Omental fat pad (tissue), 4 donors: ENCODE measurements around the gene ARHGAP10. TPM values are rescaled to one million over a fixed set of nuclear protein-coding genes. Genes with fewer than 3 reads are reported as not detected.

ENCODE experiments used
- ATAC-seq: fragments of 150-250 bp; one replicate; pipeline ENCODE4 v1.9.1; 2016; ENCODE audit warnings: mild to moderate bottlenecking, moderate library complexity; ENCODE audit not compliant: low FRiP score
- DNase-seq: peaks from one replicate; pipeline ENCODE4 v3.0.0-alpha.2; 2019; ENCODE audit warnings: low spot score
- total RNA-seq, 4 donors: library from RNA; depleted of rRNA; stranded (reverse); fragments of >200 nt; gene quantifications; one replicate each; pipeline ENCODE4 v1.1.0, GENCODE V29; 2016
- TF ChIP-seq, protein P1 (sequence below), 3 donors: fragments of 450-650 bp; IDR thresholded peaks; one replicate each; pipeline ENCODE4 v1.5.1; 2016 to 2017; ENCODE audit warnings: antibody characterized with exemption in 3 of 3, mild to moderate bottlenecking in 3 of 3, moderate library complexity in 2 of 3

ARHGAP10 gene
- total RNA-seq, 4 donors from 2014 or later = 48.7 to 96.2 (median 57.0) TPM

DNA sequence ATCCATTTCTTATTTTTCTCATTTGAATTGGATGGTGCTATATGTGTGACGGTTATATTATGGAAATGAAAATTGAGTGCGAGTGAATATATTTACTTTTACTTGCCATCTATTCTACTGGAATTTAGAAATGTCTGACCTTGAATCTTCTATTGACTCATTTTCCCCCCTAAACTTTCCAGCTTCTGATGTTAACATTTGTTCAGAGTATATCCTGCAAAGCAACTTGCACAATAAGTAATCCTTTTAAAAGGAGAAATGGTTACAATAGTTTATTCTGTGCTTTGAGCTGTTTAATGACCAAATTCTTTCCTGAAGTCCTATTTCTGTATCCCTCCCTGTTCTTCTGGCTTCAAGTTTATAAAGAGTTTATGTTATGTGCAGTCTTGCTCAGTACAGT lies 116.7 kb downstream of the ARHGAP10 start:
- DNase-seq (no peak), ATAC-seq (no peak)
- TF ChIP-seq, protein P1, sequence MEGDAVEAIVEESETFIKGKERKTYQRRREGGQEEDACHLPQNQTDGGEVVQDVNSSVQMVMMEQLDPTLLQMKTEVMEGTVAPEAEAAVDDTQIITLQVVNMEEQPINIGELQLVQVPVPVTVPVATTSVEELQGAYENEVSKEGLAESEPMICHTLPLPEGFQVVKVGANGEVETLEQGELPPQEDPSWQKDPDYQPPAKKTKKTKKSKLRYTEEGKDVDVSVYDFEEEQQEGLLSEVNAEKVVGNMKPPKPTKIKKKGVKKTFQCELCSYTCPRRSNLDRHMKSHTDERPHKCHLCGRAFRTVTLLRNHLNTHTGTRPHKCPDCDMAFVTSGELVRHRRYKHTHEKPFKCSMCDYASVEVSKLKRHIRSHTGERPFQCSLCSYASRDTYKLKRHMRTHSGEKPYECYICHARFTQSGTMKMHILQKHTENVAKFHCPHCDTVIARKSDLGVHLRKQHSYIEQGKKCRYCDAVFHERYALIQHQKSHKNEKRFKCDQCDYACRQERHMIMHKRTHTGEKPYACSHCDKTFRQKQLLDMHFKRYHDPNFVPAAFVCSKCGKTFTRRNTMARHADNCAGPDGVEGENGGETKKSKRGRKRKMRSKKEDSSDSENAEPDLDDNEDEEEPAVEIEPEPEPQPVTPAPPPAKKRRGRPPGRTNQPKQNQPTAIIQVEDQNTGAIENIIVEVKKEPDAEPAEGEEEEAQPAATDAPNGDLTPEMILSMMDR (IDR thresholded peaks at IDR 0.05) = no peak

DNA sequence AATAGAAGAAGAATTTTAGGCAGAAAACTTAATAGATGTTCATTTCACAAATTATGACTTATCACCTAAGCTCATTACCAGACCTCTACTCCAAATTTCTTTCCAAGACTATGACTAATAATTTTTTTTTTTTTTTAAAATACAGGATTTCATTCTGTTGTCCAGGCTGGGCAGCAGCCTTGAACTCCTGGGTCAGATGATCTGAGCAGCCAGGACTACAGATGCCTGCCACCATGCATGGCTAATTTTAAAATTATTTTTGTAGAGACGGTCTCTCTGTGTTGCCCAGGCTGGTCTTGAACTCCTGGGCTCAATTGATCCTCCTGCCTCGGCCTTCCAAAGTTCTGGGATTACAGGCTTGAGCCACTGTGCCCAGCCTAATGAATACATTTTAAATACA lies 119.2 kb downstream of the ARHGAP10 start:
- ATAC-seq (no peak), DNase-seq (no peak)
- TF ChIP-seq, protein P1 (IDR thresholded peaks at IDR 0.05) = no peak

DNA sequence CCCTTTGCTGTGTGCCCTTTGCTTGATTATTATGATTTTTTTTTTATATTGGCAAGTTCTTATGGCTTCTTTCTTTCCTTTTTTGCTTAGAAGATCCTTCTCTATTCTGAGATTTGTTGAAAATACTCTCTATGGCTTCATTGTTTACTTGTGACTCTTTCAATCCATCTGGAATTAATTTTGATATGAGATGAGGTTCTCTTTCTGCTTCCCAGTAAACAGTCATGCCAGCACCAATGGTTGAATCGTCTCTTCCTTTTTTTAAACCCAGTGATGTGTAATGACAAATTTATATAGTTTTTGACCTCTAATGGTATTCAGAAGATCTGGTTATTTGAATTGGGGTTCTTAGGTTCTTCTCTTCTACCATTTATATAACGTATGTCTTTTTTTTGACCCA lies 121.8 kb downstream of the ARHGAP10 start:
- ATAC-seq (no peak), DNase-seq (no peak)
- TF ChIP-seq, protein P1 (IDR thresholded peaks at IDR 0.05) = no peak

DNA sequence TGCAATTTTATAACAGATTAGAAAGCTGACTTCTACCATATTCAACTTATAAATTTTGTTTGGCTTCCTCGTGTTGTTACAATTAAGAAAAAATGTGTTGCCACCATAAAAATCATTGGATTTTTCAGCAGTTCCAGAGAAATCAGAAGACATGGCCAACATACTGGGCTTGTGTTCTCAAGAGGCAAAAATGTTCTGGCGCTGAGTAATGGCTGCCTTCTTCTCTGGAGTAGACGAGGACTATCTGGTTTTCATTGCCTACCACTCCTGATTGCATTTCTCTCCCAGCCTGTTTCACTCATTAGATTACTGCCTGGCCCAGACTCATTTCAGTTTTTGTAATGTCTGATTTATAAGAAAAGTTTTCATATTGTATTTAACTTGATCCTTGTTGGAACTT lies 122.3 kb downstream of the ARHGAP10 start:
- ATAC-seq (no peak), DNase-seq (no peak)
- TF ChIP-seq, protein P1 (IDR thresholded peaks at IDR 0.05) = no peak

DNA sequence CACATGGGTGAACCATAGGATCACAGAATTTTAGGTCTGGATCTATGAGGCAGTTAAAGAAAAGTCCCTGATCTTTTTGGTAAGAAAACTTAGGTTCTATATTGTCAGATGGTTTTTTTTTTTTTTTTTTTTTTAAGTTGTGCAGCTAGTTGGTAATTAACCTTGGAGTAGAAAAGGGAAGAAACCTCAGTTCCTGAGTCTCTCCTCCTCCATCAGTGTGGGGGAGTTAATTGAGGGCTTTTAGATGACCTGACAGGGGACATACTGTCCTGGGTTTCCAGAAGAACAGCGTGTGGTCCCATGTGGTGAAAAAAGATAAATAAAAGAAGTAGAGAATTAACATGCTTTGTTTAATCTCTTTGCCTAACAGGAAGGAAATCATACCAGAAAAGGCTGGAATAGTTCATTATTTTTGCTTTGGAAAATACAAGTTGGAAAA lies 123.7 kb downstream of the ARHGAP10 start:
- TF ChIP-seq, protein P1 (IDR thresholded peaks at IDR 0.05) = no peak
- DNase-seq (no peak), ATAC-seq (no peak)

DNA sequence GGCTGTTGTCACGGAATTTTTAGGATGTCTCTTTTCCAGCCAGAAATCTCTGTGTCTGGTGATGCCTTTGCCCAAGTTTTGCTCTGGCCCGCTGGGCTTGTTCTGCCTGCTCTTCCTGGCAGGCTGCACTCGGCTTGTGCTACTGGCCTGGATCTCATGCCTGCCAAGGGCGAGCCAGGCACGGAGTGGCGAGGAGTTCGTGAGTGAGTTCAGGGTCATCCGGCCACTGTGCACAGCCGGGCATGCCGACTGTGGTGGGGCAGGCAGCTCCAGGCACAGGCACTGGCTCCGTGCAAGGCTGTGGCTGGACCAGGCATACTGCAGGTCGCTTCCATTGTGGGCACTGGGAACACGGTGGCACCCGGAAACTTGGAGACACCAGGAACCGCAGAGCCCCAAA lies 129.1 kb downstream of the ARHGAP10 start:
- no peak for ATAC-seq

DNA sequence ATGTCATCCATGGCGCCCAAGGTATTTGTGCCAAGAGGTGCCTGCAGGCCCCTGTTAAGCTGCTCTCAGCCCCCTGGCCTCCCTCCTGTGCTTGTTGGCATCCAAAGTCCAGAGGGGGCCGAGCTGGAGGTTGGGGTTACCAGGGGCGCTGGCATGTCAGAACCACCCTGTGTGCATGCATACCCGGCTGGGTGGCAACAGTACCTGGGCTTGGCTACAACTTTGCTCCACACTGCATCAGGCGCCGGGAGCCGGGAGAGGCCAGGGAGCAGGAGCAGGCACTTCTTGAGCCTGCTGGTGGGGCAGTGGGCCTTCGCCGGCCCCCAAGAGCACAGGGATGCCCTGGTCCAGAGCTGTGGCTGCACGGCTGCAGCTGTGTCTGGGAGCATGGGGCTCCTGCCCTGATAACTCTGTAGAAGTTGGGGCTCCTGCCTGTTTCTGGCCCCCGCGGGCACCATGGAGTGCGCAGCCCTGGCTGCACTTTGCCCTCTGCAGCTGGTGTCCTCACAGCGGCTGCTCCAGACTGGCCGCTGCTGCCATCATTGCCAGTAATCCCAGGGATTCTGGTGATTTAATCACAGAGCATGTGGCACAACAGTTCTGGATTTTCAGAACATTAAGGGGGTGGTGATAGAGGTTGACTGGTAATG lies 130.3 kb downstream of the ARHGAP10 start:
- DNase-seq = no peak
- no peak for ATAC-seq
- TF ChIP-seq, protein P1 (IDR thresholded peaks at IDR 0.05) = no peak

More for the DNA sequence above, 129.1 kb downstream of the ARHGAP10 start:
- no peak for DNase-seq
- TF ChIP-seq, protein P1 (IDR thresholded peaks at IDR 0.05) = no peak
